Activated CD4-positive, alpha-beta T cell treated with anti-CD3 and anti-CD28 coated beads for 4 hours (primary cell): ENCODE data around the gene ECI1.
"Not testable (repeated sequence)": the region's sequence is repeated elsewhere in the genome, so short reads cannot be mapped to it uniquely, and the experiment has no call there.

Source experiments
- DNase-seq, 2 donors: peaks; one replicate each; pipeline ENCODE4 v3.0.0-alpha.2; 2020

The ECI1 gene

DNA sequence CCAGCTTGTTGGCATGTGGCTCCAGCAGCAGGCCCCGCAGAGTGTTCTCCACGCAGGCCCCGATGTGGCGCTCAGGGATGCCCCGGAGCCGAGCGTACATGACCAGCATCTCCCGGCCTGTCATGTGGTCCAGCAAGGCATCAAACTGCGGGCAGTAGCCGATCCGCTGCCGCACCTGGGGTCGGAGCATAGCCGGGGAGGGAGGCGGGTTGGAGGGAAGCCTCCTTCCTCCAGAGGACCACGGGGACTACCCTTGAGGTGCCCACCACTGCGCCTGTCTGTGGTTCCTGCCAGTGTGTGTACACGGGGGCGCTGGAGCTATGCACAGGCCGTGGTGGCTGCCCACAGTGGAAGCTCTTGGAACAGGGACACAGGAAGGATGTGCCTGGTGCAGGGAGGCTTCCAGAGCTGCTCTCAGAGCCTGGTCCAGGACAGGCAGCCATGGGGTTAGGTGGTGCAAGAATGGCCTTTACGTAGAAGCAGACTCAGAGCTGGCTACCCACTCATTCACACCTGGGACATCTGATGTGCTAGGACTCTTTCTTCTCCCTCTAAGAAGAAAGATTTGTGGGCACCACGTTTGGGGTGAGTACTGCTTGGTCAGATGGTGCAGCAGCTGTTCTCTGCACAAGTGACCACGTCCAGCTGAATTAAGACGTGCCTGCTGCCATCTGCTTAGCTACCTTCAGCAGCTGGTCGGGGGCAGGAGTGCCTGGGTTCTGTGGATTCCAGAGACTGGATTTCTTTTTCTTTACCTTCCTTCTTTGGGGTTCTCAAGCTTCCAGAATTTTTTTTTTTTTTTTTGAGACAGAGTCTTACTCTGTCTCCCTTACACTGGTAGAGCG is 27.8 kb upstream of the ECI1 start:
- no peak for DNase-seq

DNA sequence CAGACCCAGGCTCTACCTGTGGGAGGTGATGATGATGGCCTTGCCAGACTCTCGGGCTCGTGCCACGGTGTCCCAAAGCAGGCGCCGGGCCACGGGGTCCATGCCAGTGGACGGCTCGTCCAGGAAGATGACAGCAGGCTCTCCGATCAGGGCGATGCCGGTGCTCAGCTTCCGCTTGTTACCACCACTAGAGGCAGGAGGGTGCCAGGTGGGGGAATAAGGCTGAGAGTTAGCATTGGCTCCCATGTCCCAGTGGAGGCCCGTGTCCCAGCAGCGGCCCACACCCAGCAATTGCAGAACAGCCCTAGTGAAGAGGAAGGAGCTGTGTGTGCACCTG is 26.9 kb upstream of the ECI1 start:
- no peak for DNase-seq

DNA sequence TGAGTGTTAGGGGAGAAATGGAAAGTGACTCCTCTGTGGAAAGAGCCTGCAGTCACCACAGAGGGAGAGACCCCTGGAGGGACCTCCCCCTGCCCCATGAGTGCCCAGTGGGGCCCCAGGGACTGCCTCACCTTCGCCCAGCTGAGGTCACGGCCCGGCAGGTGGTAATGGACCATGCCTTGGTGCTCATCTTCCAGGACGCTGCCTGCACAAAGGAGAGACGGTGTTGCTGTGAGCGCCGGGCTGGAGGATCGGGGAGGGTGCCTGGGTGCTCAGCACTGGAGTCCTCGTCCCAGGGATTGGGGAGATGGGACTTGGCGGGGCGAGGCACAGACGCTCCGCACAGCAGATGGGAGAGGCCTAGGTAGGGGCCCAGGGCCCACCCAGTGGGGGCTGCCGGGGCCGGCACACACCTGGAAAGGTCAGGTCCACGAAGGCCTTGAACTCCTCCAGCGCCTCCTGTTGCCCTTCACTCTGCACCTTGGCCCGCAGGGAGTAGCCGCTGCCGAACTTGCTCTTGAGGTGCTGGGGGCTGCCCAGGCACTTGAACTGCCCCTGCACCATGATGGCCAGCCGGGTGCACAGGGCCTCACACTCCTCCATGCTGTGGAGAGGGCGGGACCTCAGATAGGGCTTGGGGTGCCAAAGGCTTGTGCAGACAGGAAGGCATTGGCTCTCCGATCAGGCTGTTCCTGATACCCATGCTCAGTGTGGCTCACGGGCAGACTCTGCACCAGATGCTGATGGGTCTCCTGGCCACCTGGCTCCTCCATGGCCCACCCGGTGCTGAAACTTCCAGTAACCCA is 26.3 kb upstream of the ECI1 start:
- DNase-seq: no peak

DNA sequence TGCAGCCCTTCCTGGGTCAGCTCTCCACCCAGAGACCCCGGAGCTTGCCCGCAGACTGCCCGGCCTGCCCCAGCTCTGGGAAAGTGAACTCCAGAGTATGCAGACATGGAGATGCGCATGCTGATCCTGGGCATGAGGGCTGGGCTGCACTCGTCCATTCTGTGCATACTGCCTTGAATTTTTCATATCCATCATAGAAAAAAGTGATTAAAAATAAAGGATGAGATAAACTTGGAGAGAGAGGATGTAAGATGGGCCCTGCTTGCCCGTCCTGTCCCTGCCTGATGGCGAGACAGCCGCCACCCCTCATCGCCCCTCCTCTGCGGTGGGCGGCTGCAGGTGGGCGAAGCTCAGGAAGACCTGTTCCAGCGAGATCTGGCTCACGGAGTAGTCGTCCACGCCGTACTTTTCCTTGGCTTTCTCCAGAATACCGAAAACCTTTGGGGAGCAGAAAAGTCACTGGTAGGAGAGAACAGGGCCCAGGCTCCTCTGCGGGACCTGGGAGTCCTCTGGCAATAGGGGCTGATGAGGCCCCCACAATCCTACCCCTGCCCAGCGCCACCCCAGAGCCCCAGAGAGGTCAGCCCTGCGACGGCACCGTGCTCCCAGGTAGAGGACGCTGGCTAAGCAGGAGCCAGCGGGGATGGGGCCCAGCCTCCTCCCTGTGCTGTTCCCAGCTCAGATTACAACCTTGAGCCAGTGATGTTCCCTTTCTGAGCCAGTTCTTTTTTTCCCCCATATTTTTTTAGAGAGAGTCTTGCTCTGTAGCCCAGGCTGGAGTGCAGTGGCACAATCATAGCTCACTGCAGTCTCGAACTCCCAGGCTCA is 25.2 kb upstream of the ECI1 start:
- DNase-seq: no peak

DNA sequence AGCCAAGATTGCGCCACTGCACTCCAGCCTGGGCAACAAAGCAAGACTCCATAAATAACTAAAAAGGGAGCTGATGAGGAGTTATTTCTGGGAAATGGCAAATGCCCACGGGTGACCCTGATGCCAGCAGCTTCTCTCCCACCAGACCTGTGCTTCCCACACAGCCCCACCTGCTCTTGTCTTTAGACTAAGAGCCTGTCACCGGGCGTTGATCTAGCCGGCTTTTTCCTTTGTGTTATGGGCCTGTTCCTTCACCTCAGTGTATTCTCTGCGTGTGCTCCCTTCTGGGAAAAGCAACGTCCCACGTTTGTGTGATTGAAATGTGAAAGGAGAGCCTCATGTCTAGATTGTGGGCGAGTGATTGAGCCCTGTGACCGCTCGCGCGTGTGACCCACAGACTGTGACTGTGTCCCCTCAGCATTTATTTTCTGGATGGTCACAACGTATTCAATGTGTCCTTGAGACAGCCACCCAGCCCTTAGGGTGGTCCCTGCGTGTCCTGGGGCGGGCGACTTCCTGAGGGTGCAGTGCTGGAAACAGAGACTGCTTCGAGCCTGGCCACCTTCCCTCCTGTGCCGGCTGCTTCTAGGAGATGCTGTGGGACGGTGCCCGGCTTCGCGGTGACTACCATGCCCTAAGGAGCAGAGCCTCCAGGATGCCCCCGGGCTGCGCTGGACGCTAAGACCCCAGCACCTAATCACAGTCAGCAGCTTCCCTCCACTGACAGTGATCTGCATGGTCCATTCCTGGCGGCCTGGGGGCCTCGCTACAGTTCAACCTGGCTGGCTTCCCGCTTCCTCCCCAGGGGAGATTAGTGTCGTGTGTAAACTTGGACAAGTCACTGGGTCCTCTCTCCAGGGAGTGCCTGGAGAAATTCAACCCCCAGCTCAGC is 24.3 kb upstream of the ECI1 start:
- no peak for DNase-seq

DNA sequence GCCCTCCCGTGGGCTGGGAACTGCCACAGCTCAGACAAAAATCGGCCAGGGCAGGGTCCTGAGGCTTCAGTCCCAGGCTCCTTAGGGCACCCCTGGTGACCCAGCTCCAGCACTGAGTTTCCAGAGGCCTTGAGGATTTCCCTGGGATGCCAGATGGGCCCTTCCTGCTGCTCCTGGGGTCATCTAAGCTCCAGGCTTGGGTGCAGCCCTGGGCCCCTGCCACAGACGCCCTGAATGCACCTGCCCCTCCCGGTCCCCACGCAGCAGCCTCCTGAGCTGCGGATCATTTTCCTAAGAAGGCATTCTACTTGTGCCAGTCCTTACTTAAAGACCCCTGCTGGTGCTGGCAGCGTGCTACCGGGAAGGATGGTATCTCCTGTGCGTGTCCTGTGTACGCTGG is 22.5 kb upstream of the ECI1 start:
- DNase-seq: no peak

DNA sequence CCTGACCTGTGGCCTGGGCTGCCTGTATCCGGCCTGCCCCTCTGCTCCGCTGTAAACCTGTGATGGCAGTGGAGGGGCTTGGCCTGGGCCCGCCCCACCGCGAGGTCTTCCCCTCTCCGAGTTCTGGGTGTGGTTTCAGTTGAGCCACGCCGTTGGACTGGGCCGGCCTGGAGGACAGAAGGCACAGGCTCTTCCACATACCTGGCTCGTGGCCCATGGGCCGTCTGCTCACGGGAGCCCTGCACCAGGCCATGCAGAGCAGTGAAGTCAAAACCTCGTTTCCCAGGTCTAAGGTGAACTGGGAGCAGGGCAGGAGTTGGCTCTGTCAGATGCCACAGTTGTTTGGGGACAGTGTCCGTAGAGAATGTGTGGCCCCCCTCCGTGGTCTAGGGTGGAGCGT is 22.1 kb upstream of the ECI1 start:
- DNase-seq: no peak

DNA sequence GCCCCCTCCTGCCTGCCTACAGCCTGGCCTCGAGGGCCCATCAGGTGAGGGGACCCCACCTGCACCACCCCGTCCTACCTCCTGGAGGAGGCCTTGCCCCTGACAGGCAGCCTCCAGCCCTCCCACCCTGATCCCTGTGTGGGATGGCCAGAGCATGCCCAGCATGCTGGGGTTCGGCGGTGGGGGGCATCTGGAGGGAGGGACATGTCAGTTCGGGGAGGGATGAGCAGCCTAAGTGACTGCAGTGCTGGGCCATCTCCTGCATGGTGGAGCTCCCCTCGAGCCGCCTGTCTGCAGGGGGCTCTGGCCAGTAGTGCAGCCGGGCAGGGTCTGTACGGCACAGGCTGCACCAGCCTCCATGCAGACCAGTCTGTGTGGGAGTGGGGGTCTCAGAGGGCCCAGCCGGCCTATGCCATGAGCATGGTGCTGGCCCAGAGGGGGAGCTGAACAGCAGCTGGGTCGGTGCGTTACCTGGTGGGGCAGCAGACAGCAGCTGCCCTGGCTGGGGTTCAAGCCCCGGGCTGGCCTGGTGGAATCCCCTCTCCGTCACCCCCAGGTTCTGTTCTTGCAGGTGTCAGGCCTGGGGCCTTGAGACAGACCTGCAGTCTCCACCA is 20.6 kb upstream of the ECI1 start:
- no peak for DNase-seq

DNA sequence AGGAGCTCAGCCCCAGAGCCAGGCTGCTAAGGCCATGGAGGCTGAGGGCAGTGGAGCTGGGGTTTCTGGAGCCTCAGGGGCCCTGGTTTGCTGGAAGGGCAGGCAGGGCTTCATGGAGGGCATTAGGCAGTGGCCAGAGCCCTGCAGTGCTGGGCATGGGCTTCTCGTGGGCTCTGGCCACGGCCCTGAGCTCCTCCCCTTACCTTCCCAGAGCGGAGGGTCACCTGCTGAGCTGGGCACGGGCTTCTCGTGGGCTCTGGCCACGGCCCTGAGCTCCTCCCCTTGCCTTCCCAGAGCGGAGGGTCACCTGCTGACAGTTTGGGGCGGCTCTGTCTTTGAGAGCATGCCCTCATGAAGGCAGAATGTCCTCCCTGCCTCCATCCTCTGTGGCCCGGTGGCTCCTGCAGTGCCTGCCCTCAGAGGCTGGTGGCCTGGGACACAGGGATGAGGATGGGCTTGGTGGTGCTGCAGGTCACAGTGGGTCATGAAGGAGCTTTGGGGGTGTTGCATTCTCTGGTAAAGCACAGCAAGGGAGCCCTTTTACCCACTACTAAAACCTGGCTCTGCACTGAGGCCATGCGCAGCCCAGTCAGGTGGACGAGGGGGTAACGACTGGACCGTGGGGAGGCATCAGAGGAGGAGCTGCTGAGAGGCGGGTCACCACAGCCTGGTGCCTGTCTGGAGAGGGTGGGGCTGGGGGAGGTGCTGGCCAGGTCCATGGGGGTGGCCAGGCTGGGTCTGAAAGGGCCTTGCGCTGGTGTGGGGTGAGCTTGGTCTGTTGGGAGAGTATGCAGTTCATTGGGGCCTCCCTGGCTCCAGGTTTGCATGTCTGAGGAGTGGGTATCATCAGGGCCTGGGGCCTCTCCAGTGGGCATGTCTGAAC is 19.4 kb upstream of the ECI1 start:
- DNase-seq: no peak

DNA sequence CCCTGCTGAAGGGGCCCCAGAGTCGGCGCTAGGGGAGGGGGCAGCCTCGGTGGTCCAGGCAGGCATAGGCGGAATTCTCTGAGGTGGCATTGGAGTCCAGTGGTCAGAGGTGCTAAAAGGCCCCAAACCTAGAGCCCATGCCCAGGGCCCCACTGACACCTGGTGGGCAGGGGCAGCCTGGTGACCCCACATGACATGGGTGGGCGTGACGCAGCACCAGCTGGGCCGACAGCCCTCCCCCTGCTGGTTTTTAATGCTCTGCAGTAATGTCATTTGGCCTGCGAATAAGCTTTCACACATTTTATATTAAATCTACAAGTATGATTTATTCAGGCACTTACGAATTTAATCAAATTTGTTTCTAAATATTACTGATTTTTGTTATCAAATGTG is 18.7 kb upstream of the ECI1 start:
- DNase-seq: no peak

DNA sequence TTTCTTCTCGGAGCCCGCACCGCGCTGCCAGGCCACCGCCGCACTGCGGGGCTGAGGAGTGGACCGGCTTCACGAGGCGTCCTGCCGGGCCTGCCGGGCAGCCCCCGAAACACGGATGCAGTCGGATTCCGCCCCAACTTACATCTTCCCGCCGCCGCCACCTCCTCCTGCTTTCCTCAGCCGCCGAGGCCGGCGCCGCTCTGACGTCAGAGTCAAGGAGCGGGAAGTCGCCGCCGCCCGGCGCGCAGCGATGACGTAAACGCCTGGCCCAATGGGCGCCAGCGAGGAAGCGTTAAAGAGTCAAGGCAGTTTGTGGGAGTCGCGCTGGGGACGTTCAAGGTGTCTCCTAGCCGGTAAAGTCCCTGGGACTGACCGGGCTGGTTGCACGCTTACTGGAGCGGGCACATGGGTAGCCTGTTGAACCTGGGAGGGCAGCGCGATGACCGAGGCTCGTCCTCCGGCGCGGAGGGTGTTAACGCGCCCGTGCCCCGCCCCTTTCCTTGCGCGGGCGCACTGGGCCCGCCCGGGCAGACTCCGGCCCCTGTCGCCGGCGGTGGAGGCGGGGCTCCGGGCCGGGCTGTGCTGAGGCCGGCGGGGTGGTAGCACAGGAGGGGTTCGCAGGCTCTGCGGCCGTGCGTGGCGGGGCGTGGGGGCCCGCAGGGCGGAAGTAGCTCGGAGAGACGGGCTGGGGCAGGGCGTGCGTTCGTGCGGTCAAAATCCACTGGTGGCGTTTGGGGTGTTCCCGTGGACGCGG is 16.7 kb upstream of the ECI1 start, which contains the start of gene RNPS1:
Gene RNPS1 (minus strand): TSS at position 214 of the 754 bp plus-strand sequence. CDS start 3,483 bp downstream, outside the sequence.
- DNase-seq: peak; percentile 94 to 96

DNA sequence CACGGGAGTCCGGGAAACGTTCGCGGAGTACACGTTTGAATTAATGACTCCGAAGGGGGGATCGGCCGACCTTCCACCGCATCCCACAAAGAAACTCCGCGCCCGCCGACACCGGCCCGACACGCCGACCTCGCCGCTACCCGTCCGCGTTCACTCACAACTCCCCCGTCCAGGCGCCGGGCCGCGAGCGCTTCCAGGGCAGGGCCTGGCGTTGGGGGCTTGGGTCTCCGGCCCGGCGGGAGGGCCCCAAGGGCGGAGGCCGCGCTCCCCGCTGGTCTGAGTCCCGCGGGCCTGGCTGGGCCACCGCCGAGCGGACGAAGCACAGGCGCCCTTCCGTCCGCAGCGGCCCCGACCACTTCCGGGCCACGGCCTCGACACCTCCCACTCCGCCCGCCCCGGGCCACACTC is 16.1 kb upstream of the ECI1 start:
- DNase-seq: not testable (repeated sequence)

DNA sequence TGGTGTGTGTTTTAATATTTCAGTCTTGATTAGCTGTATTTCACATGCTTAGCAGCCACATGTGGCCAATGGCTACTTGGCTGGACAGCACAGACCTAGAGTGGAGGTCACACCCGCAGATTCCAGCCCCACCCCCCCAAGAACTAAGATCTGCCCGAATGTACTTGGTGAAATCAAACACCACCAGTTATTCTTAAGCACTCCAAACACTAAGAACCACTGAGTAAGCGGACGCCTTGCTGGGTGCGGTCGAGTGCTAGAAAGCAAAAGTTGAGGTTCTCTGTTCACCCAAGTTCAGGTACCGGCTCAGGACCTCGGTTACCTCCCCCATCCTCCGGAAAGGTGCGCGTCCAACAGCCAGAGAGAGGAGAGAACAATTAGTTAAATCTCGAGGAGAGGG is 15.5 kb upstream of the ECI1 start:
- DNase-seq: peak in 1 of 2 donors; percentile 19

DNA sequence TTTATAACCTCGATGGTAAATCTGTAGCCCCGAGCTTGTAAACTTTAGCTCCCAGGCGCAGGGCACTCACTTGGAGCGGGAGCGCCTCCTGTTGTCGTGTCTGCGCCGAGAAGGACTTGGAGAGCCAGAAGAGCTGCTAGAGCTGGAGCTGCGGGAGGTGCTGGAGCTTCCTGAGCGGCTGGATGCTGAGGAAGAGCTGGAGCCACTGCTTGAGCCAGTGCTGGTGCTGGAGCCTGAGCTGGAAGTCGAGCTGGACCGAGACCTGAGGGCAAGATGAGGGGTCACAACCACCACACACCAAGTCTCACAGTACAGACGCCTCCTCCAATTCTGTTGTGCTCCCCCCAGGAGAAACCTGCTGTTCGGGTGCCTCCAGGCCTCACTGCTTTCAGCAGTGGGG is 11.6 kb upstream of the ECI1 start:
- DNase-seq: not testable (repeated sequence)

DNA sequence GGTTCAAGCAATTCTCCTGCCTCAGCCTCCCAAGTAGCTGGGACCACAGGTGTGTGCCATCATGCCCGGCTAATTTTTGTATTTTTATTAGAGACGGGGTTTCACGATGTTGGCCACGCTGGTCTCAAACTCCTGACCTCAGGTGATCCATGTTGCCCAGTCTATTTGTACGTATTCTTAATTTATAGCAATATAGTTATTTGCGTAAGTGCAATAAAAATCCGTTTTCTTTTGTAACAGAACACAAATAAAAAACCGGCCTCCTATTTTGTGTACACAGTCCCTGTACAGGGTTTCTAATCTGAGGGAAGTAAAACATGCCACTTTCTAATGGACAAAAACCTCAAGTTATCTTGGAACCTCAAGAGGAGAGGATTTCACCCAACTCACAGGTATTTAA is 8.9 kb upstream of the ECI1 start:
- DNase-seq: no peak

DNA sequence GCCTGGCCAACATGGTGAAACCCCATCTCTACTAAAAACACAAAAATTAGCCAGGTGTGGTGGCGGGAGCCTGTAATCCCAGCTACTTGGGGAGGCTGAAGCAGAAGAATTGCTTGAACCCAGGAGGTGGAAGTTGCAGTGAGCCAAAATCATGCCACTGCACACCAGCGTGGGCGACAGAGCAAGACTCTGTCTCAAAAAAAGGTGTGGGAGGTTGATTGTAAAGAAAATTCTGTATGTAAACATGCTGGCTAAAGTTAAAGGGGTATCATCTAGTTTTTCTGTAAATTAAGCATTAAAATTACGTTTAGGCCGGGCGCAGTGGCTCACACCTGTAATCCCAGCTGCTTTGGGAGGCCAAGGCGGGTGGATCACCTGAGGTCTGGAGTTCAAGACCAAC is 7.1 kb upstream of the ECI1 start:
- not testable (repeated sequence) for DNase-seq

DNA sequence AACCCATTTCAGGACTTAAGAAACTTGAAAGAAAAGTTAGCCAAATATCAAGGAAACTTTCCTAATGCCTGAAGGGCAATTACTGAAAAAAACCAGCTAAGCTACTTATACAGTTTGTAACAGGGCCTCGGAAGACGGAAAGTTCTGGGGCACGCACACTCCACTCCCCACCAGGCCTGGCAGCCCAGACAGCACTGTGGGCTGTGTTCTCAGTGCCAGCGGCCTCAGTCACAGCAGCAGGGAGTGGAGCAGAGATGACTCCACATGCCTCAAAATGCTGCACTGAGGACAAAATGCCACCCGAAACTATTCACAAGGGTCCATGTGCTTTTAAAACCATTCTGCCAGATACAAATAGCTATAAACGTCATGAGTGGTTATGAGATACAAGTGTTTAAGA is 6.3 kb upstream of the ECI1 start:
- DNase-seq: no peak

DNA sequence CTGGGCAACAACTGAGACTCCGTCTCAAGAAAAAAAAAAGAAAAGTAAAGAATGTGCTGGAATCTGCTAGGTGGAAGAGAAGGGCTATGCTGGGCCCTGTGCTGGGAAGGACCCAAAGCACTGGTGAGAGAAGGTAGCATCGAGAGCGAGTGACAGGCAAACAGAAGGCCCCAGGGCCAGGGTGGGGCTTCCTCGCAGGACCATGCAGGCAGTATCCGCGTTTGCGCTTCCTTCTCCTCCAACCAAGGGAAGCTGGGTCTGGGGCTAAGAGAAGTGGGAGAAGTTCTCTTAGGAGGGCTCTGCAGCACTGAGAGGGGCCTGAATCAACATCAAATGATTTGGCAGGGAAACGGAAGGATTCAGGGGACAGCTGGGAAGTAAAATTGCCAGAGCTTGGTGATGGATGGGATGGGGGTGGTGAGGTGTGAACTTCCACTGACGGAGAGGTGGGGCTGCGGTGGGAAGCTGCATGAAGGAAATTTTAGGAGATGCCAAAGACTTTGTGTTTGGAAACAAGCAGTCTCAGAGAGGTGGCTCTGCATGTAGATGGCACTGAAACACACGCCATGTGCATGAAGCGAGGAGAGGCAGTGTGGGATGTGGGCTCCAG is 5.2 kb upstream of the ECI1 start:
- DNase-seq: no peak

DNA sequence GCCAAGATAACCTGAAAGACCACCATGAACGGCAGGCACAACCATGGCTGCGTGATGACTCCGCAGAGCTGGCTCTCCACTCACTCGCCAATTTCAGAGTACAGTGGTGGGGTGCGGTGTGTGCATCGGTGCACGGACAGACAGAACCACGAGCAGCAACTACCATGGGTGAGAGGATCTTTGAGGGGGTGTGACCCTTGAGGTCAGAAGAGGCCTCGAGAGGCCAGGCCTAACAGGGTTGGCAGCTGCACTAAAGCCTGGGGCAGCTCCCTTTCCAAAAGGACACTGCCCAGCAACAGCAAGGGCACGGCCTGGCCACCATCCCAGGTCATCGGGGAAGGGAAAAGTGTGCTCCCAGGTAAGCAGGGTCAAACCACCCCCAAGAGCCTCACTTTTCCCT is 1.9 kb upstream of the ECI1 start:
- DNase-seq: no peak

DNA sequence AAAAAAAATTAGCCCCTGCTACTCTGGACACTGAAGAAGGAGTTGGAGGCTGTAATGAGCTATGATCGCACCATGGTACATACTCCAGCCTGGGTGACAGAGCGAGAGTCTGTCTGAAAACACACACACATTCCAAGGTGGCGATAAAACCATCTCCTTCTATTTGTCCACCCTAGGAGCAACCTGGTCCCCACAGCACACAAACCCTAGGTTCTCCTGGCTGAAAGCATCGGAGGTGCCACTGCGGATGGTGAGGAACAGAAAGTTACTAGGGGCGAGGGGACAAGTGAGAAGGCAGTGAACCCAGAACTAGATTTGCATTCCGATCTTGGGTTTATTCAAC is 1.4 kb upstream of the ECI1 start:
- no peak for DNase-seq
